ENCODE results near the gene NINJ1. TPM values are rescaled to one million over a fixed set of nuclear protein-coding genes. Genes with fewer than 3 reads are reported as not detected.

The NINJ1 gene
- total RNA-seq, 1 experiment from 2014 or later: 41.3 TPM

GRCh38 chr9:93128715-93129224, 5.3 kb downstream of the NINJ1 start:
- no peak overlapping the region for H3K4me3 Mint-ChIP-seq
- peaks cover 5% of the 10 kb centered on the region; the same call in 1 of the 2 replicates for H3K36me3 Mint-ChIP-seq
- ATAC-seq (no peak), DNase-seq (ENCODE audit: low spot score) (no peak)
- ChIA-PET POLR2A (interaction anchor here (0.7 to 1.1 kb wide), 2 partner anchors 9 to 34 kb away, joined by 3 to 5 read pairs; no protein-coding TSS in a partner anchor), CTCF (interaction anchor here (1.3 to 1.9 kb wide), 3 partner anchors 9 to 26 kb away, joined by 4 to 9 read pairs (median 8); no protein-coding TSS in a partner anchor)
- H3K9me3 Mint-ChIP-seq: no peaks in the 10 kb centered on the region
- H3K4me1 Mint-ChIP-seq: peaks cover 40% of the 10 kb centered on the region
- H3K27ac Mint-ChIP-seq: peak overlapping the region; percentile 93
- no peak for TF ChIP-seq AR (CRISPR knock-in tag; IDR thresholded peaks at IDR 0.05)
- TF ChIP-seq ZNF263 (CRISPR knock-in tag; IDR thresholded peaks at IDR 0.05; ENCODE audit: low read depth): no peak
- no peak for TF ChIP-seq MLX (CRISPR knock-in tag; IDR thresholded peaks at IDR 0.05)
- no peak for TF ChIP-seq ZMAT4 (CRISPR knock-in tag; IDR thresholded peaks at IDR 0.05)
- no peak for TF ChIP-seq ZNF281 (CRISPR knock-in tag; IDR thresholded peaks at IDR 0.05)
- TF ChIP-seq PRDM15 (CRISPR knock-in tag; IDR thresholded peaks at IDR 0.05): no peak
- TF ChIP-seq SMAD4 (CRISPR knock-in tag; IDR thresholded peaks at IDR 0.05): no peak
- TF ChIP-seq KAT7 (CRISPR knock-in tag; IDR thresholded peaks at IDR 0.05; ENCODE audit: borderline replicate concordance): no peak
- TF ChIP-seq JAZF1 (CRISPR knock-in tag; IDR thresholded peaks at IDR 0.05): no peak
- TF ChIP-seq JUN (CRISPR knock-in tag; IDR thresholded peaks at IDR 0.05): no peak
- no peak for TF ChIP-seq ZSCAN18 (CRISPR knock-in tag; IDR thresholded peaks at IDR 0.05)
- TF ChIP-seq CDX4 (CRISPR knock-in tag; IDR thresholded peaks at IDR 0.05; ENCODE audit: borderline replicate concordance): no peak
- no peak for TF ChIP-seq ZNF532 (CRISPR knock-in tag; IDR thresholded peaks at IDR 0.05; ENCODE audit: borderline replicate concordance)
- TF ChIP-seq E2F5 (CRISPR knock-in tag; IDR thresholded peaks at IDR 0.05): no peak
- TF ChIP-seq TCF7 (CRISPR knock-in tag; IDR thresholded peaks at IDR 0.05; ENCODE audit: low read depth): no peak
- no peak for TF ChIP-seq ZNF232 (CRISPR knock-in tag; IDR thresholded peaks at IDR 0.05)
- H3K27me3 Mint-ChIP-seq (ENCODE audit: low read depth): no peaks in the 10 kb centered on the region
